Rectal smooth muscle tissue (tissue), 1 donor: ENCODE data around the gene POLR2H.

Source experiments
- H3K27ac ChIP-seq: one replicate; pipeline ENCODE4 v1.7.0; 2013; ENCODE audit warnings: low read depth, low read length, inconsistent platforms
- H3K27me3 ChIP-seq: one replicate; pipeline ENCODE4 v1.7.0; 2013; ENCODE audit warnings: low read length; ENCODE audit not compliant: control insufficient read depth, insufficient read depth
- H3K36me3 ChIP-seq: one replicate; pipeline ENCODE4 v1.7.0; 2013; ENCODE audit warnings: low read length; ENCODE audit not compliant: control insufficient read depth, insufficient read depth
- H3K4me1 ChIP-seq: one replicate; pipeline ENCODE4 v1.7.0; 2013; ENCODE audit warnings: low read length; ENCODE audit not compliant: control insufficient read depth, insufficient read depth
- H3K4me3 ChIP-seq: one replicate; pipeline ENCODE4 v1.7.0; 2013; ENCODE audit warnings: low read length
- H3K9ac ChIP-seq: one replicate; pipeline ENCODE4 v1.7.0; 2013; ENCODE audit warnings: low read length

POLR2H gene

DNA sequence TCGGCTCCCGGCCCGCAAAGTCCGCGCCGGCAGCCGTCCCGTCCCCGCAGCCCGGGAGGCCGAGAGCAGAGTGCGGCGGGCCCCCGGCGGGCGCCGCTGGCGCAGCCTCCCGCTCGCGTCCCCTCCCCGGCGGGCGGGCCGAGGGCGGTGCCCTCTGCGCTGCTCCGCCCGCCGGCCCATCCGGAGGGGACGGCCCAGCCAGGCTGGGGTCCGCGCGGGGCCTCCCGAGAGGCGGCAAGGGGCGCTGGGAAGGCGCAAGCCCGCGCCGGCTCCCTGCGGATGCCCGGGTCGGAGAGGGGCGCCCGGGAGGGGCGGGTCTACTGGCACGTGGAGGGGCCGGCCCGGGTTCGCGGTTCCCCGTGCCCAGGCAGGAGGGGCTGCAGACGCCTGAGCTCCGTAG lies at the start of gene POLR2H, which contains the start of gene CLCN2:
Gene POLR2H (plus strand): TSS at position 179 of the 400 bp plus-strand sequence. CDS start 1,783 bp downstream, outside the sequence.
Gene CLCN2 (minus strand): TSS at position 74 of the 400 bp plus-strand sequence. CDS start 126 bp downstream, outside the sequence.
- H3K9ac ChIP-seq, result peak within 1 kb of the TSS; percentile 77
- H3K36me3 ChIP-seq, result peaks cover 5% of the 10 kb centered on the region

DNA sequence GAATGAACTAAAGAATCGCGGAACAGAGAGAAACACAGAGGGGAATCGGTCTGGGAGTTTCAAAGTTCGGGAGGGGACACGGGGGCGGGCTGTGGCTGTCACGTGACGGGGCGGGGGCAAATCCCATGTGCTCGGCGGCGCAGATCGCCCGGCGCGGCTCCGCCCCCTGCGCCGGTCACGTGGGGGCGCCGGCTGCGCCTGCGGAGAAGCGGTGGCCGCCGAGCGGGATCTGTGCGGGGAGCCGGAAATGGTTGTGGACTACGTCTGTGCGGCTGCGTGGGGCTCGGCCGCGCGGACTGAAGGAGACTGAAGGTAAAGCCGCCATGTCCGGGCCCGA lies 47.2 kb upstream of the POLR2H start, which contains the start of gene EIF4G1:
Gene EIF4G1 (plus strand): TSS at position 244 of the 337 bp plus-strand sequence. CDS start 1,191 bp downstream, outside the sequence.
- Histone ChIP-seq H3K4me1 (peaks cover 13% of the 10 kb centered on the region), H3K9ac (peak within 1 kb of the TSS; percentile 99), H3K36me3 (peaks cover 5% of the 10 kb centered on the region), H3K4me3 (peak within 1 kb of the TSS; percentile 94), H3K27ac (peak within 1 kb of the TSS; percentile 98), H3K27me3 (no peaks in the 10 kb centered on the region)

More for the DNA sequence above, at the start of gene POLR2H, which contains the start of gene CLCN2:
- peak within 1 kb of the TSS; percentile 99 for H3K27ac ChIP-seq
- no peaks in the 10 kb centered on the region for H3K27me3 ChIP-seq
- H3K4me3 ChIP-seq, result peak within 1 kb of the TSS; percentile 91
- peaks cover 7% of the 10 kb centered on the region for H3K4me1 ChIP-seq

DNA sequence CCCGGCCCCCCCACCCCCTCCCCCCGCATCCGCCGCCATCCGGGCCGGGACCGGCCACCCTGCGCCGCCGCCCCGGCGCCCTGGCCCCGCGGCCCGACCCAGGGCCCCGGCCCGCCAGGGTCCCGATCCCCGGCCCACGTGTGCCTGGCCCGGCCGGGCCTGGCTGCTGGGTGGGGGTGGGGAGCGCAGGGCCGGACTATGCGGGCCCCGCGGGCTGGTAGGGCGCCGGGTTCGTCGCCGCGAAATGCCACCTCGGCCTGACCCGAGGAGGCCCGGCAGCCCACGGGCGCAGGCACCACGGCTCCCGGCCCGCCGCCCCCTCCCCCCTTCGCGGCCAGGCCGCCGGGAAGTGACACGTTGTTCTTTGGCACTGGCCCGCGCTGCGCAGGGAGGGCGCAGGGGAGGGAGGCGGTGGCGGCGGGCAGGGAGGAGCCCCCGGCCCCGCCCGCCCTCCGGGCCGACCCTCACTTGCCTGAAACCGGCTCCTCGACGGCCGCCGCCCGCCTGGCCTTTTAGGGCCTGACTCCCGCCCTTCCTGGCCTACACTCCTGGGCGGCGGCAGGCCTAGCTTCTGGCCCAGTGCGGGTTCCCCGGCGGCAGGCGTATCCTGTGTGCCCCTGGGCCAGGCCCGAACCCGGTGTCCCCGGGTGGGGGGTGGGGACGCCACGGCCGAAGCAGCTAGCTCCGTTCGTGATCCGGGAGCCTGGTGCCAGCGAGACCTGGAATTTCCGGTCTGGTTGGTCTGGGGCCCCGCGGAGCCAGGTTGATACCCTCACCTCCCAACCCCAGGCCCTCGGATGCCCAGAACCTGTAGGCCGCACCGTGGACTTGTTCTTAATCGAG lies 46.6 kb upstream of the POLR2H start:
- H3K27ac ChIP-seq, result peak overlapping the region; percentile 98
- peaks cover 18% of the 10 kb centered on the region for H3K4me1 ChIP-seq
- H3K27me3 ChIP-seq, result no peaks in the 10 kb centered on the region
- H3K9ac ChIP-seq, result peak overlapping the region; percentile 99
- H3K36me3 ChIP-seq, result peaks cover 5% of the 10 kb centered on the region
- peak overlapping the region; percentile 94 for H3K4me3 ChIP-seq

DNA sequence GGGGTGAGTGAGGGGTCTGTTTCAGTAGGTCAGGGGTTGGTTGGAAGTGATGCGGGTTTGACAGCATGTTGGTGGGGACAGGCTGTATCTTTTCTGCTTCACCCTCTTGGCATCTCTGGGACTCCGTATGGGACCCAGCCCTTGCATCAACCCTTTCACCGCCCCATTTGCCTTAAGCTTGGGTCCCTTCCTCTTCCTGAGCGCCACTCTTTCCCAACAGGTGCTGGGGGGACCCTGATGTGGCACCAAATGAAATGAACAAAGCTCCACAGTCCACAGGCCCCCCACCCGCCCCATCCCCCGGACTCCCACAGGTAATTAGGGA lies 46.0 kb upstream of the POLR2H start:
- Histone ChIP-seq H3K27me3 (no peaks in the 10 kb centered on the region), H3K36me3 (peaks cover 6% of the 10 kb centered on the region), H3K4me1 (peaks cover 22% of the 10 kb centered on the region), H3K4me3 (peak overlapping the region; percentile 94), H3K9ac (peak overlapping the region; percentile 99), H3K27ac (peak overlapping the region; percentile 98)

DNA sequence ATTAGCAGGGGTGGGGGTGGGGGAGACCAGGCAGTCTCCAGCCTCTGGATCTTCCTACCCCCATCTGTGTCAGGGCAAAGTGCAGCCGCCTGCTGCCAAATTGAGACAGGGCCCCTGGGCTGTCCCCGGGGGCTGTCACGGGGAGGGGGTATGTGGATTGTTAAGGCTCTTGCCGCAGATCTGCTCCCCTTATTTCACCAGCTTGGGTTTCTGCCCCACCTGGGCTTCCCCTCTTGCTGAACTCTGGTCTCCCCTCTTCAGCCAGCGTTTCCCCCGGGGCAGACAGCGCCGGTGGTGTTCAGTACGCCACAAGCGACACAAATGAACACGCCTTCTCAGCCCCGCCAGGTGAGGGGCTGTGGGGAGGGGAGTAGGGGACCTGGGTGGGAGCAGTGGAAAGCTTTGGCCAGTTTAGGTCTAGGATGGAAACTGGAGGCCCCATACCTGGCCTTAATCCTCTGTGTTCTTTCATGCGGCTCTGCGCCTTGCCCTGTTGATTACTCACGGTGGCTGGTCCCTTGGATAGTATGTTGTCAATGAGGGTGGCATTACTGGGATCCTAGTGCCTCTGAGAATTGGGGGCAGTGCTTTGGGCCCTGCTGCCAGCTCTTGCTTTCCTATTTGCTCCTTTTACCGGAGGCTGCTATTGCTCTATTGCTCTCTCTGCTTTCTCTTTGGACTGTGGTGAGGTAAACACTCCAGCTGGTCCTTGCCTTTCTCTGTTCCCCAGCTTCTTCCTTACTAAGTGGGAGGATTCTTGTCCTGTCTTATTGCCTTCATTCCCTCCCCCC lies 45.4 kb upstream of the POLR2H start:
- Histone ChIP-seq H3K4me1 (peaks cover 25% of the 10 kb centered on the region), H3K36me3 (peaks cover 11% of the 10 kb centered on the region), H3K4me3 (peak overlapping the region; percentile 94), H3K9ac (peak overlapping the region; percentile 24), H3K27ac (peak overlapping the region; percentile 98), H3K27me3 (no peaks in the 10 kb centered on the region)

DNA sequence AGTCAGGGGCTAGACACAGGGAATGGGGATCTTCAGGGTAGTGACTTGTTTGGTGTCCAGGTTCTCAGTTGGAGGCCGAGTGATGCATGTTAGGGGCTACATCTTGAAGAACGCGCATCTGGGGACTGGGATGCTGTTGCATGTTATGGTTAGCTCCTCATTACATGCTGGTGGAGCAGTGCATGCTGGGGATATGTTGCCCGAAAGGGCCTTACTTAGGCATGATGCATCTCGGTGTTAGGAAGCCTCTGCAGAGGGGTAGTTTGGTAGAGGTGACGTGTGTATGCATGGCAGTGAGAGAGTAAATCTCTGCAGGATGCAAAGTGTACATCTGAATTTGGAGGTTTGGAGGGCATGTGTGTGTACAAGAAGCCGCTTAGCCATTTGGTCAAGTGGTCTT lies 44.7 kb upstream of the POLR2H start:
- Histone ChIP-seq H3K27me3 (no peaks in the 10 kb centered on the region), H3K27ac (peak overlapping the region; percentile 98), H3K4me3 (peak overlapping the region; percentile 94), H3K4me1 (peaks cover 25% of the 10 kb centered on the region), H3K36me3 (peaks cover 19% of the 10 kb centered on the region), H3K9ac (no peak overlapping the region)

DNA sequence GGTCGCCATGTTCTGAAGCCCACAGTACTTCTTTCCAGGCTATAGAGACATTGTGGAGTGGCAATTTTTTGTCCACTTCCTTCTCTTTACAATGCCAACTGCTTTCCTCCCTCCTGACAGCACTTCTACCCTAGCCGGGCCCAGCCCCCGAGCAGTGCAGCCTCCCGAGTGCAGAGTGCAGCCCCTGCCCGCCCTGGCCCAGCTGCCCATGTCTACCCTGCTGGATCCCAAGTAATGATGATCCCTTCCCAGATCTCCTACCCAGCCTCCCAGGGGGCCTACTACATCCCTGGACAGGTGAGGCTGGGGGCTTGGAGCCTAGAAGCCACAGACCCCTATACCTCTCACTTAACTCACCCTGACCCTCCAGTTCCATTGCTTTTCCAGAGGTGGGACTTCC lies 44.3 kb upstream of the POLR2H start:
- Histone ChIP-seq H3K4me1 (peaks cover 25% of the 10 kb centered on the region), H3K4me3 (peak overlapping the region; percentile 94), H3K9ac (no peak overlapping the region), H3K27me3 (no peaks in the 10 kb centered on the region), H3K27ac (no peak overlapping the region), H3K36me3 (peaks cover 23% of the 10 kb centered on the region)

DNA sequence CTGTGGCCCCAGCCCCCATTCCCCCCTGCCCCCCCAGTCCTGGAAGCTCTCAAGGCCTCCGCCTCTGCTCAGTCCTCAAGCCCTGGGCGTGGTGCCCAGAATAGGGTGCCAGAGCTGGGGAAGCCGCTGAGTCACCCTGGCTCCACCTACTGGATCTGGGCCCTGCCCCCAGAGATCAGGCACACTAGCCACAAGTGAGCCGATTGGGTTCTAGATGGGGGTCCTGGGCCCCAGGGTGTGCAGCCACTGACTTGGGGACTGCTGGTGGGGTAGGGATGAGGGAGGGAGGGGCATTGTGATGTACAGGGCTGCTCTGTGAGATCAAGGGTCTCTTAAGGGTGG lies 41.4 kb upstream of the POLR2H start:
- Histone ChIP-seq H3K4me1 (peaks cover 25% of the 10 kb centered on the region), H3K27me3 (no peaks in the 10 kb centered on the region), H3K36me3 (peaks cover 50% of the 10 kb centered on the region), H3K27ac (peak overlapping the region; percentile 97), H3K4me3 (peak overlapping the region; percentile 56), H3K9ac (no peak overlapping the region)

DNA sequence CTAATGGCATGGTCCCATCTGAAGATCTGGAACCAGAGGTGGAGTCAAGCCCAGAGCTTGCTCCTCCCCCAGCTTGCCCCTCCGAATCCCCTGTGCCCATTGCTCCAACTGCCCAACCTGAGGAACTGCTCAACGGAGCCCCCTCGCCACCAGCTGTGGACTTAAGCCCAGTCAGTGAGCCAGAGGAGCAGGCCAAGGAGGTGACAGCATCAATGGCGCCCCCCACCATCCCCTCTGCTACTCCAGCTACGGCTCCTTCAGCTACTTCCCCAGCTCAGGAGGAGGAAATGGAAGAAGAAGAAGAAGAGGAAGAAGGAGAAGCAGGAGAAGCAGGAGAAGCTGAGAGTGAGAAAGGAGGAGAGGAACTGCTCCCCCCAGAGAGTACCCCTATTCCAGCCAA lies 39.8 kb upstream of the POLR2H start:
- Histone ChIP-seq H3K4me1 (peaks cover 18% of the 10 kb centered on the region), H3K27me3 (no peaks in the 10 kb centered on the region), H3K27ac (no peak overlapping the region), H3K4me3 (no peak overlapping the region), H3K36me3 (peaks cover 64% of the 10 kb centered on the region), H3K9ac (no peak overlapping the region)

DNA sequence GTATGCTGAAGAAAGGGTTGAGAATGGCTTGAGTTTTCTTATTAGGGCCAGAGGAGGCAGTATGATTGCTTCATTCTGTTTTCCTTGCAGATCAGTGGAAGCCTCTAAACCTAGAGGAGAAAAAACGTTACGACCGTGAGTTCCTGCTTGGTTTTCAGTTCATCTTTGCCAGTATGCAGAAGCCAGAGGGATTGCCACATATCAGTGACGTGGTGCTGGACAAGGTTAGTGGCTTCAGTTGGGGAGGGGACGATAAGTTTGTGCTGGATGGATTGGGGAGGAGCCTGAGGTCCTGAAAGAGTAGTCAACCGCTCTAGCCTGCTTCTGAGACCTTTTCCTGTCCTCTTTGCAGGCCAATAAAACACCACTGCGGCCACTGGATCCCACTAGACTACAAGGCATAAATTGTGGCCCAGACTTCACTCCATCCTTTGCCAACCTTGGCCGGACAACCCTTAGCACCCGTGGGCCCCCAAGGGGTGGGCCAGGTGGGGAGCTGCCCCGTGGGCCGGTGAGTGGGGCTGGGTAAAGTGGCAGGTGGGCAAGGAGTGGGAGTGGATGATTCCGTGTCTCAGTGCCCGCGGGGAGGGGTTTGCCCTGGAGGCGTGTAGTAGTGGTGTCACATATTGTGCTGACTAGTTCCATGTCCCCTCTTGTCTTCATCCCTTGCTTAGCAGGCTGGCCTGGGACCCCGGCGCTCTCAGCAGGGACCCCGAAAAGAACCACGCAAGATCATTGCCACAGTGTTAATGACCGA lies 38.6 kb upstream of the POLR2H start:
- H3K27me3 ChIP-seq, result no peaks in the 10 kb centered on the region
- H3K9ac ChIP-seq, result no peak overlapping the region
- H3K27ac ChIP-seq, result no peak overlapping the region
- H3K4me3 ChIP-seq, result no peak overlapping the region
- H3K4me1 ChIP-seq, result peaks cover 18% of the 10 kb centered on the region
- H3K36me3 ChIP-seq, result peaks cover 71% of the 10 kb centered on the region

DNA sequence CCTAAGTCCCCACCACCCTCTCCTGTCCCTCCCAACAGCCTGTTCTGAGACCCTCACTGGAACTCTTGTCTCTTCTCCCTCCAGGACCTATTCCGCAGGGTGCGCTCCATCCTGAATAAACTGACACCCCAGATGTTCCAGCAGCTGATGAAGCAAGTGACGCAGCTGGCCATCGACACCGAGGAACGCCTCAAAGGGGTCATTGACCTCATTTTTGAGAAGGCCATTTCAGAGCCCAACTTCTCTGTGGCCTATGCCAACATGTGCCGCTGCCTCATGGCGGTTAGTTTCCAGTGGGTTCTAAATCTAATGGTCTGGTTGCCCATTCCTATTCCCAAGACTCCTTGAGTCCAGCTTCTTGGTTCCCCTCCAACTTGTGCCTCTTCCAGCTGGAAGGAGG lies 37.8 kb upstream of the POLR2H start:
- Histone ChIP-seq H3K4me1 (peaks cover 17% of the 10 kb centered on the region), H3K4me3 (no peak overlapping the region), H3K27me3 (no peaks in the 10 kb centered on the region), H3K36me3 (peaks cover 77% of the 10 kb centered on the region), H3K9ac (no peak overlapping the region), H3K27ac (no peak overlapping the region)

DNA sequence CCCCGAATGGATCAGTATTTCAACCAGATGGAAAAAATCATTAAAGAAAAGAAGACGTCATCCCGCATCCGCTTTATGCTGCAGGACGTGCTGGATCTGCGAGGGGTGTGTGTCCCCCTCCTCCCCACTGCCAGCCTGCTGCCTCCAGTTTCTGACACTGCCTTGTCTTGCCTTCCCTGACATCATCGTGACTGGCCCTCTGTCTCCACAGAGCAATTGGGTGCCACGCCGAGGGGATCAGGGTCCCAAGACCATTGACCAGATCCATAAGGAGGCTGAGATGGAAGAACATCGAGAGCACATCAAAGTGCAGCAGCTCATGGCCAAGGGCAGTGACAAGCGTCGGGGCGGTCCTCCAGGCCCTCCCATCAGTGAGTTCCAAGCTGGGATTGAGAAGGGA lies 36.2 kb upstream of the POLR2H start:
- no peak overlapping the region for H3K4me3 ChIP-seq
- H3K4me1 ChIP-seq, result peaks cover 5% of the 10 kb centered on the region
- H3K9ac ChIP-seq, result no peak overlapping the region
- H3K36me3 ChIP-seq, result peaks cover 83% of the 10 kb centered on the region
- no peaks in the 10 kb centered on the region for H3K27me3 ChIP-seq
- H3K27ac ChIP-seq, result no peak overlapping the region
